Ishikawa (cell line): Measurements from ENCODE around the gene TRPC3.

Experiments used
- CEBPB ChIP-seq: IDR thresholded peaks from 2 replicates; pipeline ENCODE4 v1.6.1; 2012
- CREB1 ChIP-seq: IDR thresholded peaks from 2 replicates; pipeline ENCODE4 v1.6.1; 2012; ENCODE audit warnings: low read depth
- EGR1 ChIP-seq: IDR thresholded peaks from 2 replicates; pipeline ENCODE4 v1.6.1; 2012
- EP300 ChIP-seq: IDR thresholded peaks from 2 replicates; pipeline ENCODE4 v1.6.1; 2012; ENCODE audit warnings: borderline replicate concordance
- FOXM1 ChIP-seq: IDR thresholded peaks from 2 replicates; pipeline ENCODE4 v1.6.1; 2012; ENCODE audit warnings: low read depth, borderline replicate concordance
- NFIC ChIP-seq: IDR thresholded peaks from 2 replicates; pipeline ENCODE4 v1.6.1; 2012
- RAD21 ChIP-seq: IDR thresholded peaks from 2 replicates; pipeline ENCODE4 v1.6.1; 2012; ENCODE audit warnings: low read depth
- TAF1 ChIP-seq: IDR thresholded peaks from 2 replicates; pipeline ENCODE4 v1.6.1; 2012; ENCODE audit warnings: low read depth, mild to moderate bottlenecking
- TCF12 ChIP-seq: IDR thresholded peaks from 2 replicates; pipeline ENCODE4 v1.6.1; 2012; ENCODE audit warnings: low read depth
- TEAD4 ChIP-seq: IDR thresholded peaks from 2 replicates; pipeline ENCODE4 v1.6.1; 2012
- YY1 ChIP-seq: IDR thresholded peaks from 2 replicates; pipeline ENCODE4 v1.6.1; 2012; ENCODE audit warnings: low read depth
- ZBTB7A ChIP-seq: IDR thresholded peaks from 2 replicates; pipeline ENCODE4 v1.6.1; 2012; ENCODE audit warnings: low read depth
- TF ChIP-seq, protein P1 (sequence below): IDR thresholded peaks from 2 replicates; pipeline ENCODE4 v1.6.1; 2012
- TF ChIP-seq, protein P2 (sequence below): IDR thresholded peaks from 2 replicates; pipeline ENCODE4 v1.6.1; 2012; ENCODE audit warnings: low read depth, mild to moderate bottlenecking
- TF ChIP-seq, protein P3 (sequence below): IDR thresholded peaks from 2 replicates; pipeline ENCODE4 v1.6.1; 2012

TRPC3 gene

DNA sequence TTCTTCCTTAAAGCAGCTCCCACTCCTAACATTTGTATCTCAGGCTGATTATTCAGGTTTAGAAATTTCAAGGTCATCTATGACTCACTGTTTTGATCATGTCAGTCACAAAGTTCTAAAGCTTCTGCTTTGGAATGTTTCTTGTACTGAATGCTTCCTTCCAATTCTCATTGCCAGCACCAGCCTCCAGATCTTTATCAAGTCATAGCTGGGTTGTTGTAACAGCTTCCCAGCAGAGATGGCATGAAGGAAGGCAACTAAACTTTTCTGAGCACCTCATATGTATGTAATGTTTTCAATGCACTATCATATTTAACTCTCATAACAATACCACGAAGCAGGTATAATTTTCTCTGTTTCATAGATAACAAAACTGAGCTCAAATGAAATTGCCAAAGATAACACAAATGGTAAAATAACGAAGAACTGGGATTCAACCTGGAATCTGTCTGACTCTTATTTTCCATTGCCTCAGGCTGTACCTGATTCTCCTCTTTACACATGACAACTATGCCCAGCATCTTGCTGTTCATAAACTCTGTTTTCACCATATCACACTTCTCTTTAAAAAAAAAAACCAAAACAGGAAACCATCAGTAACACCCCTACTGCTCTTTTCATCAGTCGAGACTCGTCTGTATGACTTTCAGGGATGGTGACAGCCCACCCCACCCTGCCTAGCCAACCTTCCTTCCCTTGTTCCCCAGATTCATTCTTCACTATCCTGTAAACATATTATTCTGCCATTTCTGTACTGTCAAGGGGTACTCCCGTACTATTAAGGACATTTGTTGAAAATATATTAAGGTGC, 13.4 kb downstream of the TRPC3 start:
- TF ChIP-seq ZBTB7A = no peak
- TF ChIP-seq TAF1 = no peak
- no peak for TF ChIP-seq YY1
- TF ChIP-seq CEBPB = no peak
- TF ChIP-seq, protein P1, sequence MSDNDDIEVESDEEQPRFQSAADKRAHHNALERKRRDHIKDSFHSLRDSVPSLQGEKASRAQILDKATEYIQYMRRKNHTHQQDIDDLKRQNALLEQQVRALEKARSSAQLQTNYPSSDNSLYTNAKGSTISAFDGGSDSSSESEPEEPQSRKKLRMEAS = no peak
- TF ChIP-seq TEAD4 = no peak
- TF ChIP-seq FOXM1 = no peak
- TF ChIP-seq EGR1 = no peak
- TF ChIP-seq EP300 = no peak
- no peak for TF ChIP-seq TCF12
- TF ChIP-seq, protein P2, sequence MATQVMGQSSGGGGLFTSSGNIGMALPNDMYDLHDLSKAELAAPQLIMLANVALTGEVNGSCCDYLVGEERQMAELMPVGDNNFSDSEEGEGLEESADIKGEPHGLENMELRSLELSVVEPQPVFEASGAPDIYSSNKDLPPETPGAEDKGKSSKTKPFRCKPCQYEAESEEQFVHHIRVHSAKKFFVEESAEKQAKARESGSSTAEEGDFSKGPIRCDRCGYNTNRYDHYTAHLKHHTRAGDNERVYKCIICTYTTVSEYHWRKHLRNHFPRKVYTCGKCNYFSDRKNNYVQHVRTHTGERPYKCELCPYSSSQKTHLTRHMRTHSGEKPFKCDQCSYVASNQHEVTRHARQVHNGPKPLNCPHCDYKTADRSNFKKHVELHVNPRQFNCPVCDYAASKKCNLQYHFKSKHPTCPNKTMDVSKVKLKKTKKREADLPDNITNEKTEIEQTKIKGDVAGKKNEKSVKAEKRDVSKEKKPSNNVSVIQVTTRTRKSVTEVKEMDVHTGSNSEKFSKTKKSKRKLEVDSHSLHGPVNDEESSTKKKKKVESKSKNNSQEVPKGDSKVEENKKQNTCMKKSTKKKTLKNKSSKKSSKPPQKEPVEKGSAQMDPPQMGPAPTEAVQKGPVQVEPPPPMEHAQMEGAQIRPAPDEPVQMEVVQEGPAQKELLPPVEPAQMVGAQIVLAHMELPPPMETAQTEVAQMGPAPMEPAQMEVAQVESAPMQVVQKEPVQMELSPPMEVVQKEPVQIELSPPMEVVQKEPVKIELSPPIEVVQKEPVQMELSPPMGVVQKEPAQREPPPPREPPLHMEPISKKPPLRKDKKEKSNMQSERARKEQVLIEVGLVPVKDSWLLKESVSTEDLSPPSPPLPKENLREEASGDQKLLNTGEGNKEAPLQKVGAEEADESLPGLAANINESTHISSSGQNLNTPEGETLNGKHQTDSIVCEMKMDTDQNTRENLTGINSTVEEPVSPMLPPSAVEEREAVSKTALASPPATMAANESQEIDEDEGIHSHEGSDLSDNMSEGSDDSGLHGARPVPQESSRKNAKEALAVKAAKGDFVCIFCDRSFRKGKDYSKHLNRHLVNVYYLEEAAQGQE = no peak
- TF ChIP-seq NFIC = no peak
- TF ChIP-seq RAD21 = no peak
- TF ChIP-seq, protein P3, sequence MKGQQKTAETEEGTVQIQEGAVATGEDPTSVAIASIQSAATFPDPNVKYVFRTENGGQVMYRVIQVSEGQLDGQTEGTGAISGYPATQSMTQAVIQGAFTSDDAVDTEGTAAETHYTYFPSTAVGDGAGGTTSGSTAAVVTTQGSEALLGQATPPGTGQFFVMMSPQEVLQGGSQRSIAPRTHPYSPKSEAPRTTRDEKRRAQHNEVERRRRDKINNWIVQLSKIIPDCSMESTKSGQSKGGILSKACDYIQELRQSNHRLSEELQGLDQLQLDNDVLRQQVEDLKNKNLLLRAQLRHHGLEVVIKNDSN = no peak
- no peak for TF ChIP-seq CREB1

DNA sequence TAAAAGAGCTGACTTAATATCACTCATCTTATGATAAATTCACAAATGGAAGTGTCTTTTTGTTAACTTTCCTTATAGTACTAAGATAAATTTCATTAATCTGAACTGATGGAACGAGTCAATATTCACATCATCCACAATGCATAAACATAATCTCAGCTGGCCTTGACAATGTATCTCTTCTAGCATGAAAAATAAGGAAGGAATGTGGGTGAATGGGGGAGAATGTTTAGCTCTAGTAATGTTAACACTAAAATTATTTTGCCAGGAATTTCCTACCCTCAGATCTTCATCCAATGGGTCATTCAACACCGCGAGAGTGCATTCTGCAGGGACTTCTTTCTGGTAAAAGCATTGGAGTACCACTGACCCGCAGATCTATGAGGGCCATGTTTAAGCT, 15.8 kb downstream of the TRPC3 start:
- TF ChIP-seq FOXM1 = no peak
- TF ChIP-seq, protein P1 = no peak
- TF ChIP-seq ZBTB7A = no peak
- TF ChIP-seq EGR1 = no peak
- TF ChIP-seq, protein P2 = no peak
- TF ChIP-seq TEAD4 = no peak
- no peak for TF ChIP-seq CEBPB
- no peak for TF ChIP-seq RAD21
- no peak for TF ChIP-seq NFIC
- TF ChIP-seq TCF12 = no peak
- TF ChIP-seq, protein P3 = no peak
- TF ChIP-seq EP300 = no peak
- TF ChIP-seq CREB1 = no peak

DNA sequence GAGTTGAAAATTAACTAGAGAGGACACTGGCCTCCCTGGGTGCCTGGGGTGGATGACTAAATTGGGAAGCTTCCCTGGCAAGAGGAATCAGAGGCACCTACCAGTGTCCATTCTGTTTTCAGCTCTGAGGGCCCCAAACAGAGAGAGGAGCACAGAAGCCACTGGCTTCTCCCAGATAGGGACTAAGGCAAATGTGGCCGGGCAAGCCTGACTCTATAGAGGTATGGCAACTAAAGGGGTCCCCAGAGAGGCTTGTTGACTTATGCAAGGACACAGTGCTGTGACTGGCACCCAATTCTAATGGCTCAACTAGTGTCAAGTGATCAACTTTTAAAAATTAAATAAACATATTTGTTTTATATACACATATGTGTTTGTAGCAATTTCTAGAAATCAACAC, 17.2 kb downstream of the TRPC3 start:
- TF ChIP-seq TEAD4 (no peak), FOXM1 (no peak), TAF1 (no peak), NFIC (no peak), ZBTB7A (no peak), EP300 (no peak), CREB1 (no peak), TCF12 (no peak), EGR1 (no peak), RAD21 (no peak), YY1 (no peak), CEBPB (no peak)
- TF ChIP-seq, protein P1 = no peak
- TF ChIP-seq, protein P2 = no peak
- TF ChIP-seq, protein P3 = no peak
